Measurements from ENCODE around the gene BRINP2.

BRINP2 gene

DNA sequence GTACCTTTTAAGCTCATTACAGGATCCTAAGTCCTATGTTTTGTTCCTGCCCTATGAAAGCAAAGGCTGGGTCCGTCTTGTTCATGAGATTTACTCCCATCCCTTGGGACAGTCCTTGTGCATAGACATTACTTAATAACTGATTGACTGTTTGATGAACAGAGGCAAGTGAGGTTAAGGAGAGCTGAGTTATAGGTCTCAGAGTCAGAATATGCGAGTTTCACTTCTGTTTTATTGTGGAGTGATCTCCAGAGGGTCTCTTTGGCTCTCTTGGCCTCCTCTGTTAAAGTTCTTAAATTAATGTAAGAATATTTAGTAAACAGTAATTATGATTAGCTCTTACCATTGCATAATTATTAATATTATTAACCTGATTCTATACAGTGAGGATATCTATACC is 52.6 kb downstream of the BRINP2 start:
- no peak for DNase-seq (ENCODE audit: low read depth in 1 of 2, low spot score in 1 of 2)
- Histone ChIP-seq H3K27me3 (ENCODE audit: insufficient read depth, poor library complexity, severe bottlenecking) (no peaks in the 10 kb centered on the region), H3K27ac (replicated peaks) (no peak overlapping the region), H3K4me3 (replicated peaks; ENCODE audit: insufficient read depth, low read length) (no peak overlapping the region)
- TF ChIP-seq SPI1 (IDR thresholded peaks at IDR 0.05; ENCODE audit: borderline replicate concordance, low read depth): no peak
- TF ChIP-seq, protein P1, sequence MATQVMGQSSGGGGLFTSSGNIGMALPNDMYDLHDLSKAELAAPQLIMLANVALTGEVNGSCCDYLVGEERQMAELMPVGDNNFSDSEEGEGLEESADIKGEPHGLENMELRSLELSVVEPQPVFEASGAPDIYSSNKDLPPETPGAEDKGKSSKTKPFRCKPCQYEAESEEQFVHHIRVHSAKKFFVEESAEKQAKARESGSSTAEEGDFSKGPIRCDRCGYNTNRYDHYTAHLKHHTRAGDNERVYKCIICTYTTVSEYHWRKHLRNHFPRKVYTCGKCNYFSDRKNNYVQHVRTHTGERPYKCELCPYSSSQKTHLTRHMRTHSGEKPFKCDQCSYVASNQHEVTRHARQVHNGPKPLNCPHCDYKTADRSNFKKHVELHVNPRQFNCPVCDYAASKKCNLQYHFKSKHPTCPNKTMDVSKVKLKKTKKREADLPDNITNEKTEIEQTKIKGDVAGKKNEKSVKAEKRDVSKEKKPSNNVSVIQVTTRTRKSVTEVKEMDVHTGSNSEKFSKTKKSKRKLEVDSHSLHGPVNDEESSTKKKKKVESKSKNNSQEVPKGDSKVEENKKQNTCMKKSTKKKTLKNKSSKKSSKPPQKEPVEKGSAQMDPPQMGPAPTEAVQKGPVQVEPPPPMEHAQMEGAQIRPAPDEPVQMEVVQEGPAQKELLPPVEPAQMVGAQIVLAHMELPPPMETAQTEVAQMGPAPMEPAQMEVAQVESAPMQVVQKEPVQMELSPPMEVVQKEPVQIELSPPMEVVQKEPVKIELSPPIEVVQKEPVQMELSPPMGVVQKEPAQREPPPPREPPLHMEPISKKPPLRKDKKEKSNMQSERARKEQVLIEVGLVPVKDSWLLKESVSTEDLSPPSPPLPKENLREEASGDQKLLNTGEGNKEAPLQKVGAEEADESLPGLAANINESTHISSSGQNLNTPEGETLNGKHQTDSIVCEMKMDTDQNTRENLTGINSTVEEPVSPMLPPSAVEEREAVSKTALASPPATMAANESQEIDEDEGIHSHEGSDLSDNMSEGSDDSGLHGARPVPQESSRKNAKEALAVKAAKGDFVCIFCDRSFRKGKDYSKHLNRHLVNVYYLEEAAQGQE (IDR thresholded peaks at IDR 0.05; ENCODE audit: insufficient replicate concordance, low read depth): no peak

- Histone ChIP-seq H3K4me3 (replicated peaks; ENCODE audit: insufficient read depth, low read length) (no peak overlapping the region), H3K27ac (replicated peaks) (no peak overlapping the region), H3K27me3 (ENCODE audit: insufficient read depth, poor library complexity, severe bottlenecking) (no peaks in the 10 kb centered on the region)
- TF ChIP-seq GABPA (IDR thresholded peaks at IDR 0.05; ENCODE audit: low read depth): no peak
- TF ChIP-seq POLR2AphosphoS5 (IDR thresholded peaks at IDR 0.05; ENCODE audit: low read depth): no peak
- TF ChIP-seq SPI1 (IDR thresholded peaks at IDR 0.05; ENCODE audit: borderline replicate concordance, low read depth): no peak
- TF ChIP-seq, protein P1 (IDR thresholded peaks at IDR 0.05; ENCODE audit: insufficient replicate concordance, low read depth): no peak
- no peak for TF ChIP-seq CTCF (IDR thresholded peaks at IDR 0.05; ENCODE audit: insufficient read depth, low read length)
- DNase-seq (ENCODE audit: low read depth in 1 of 2, low spot score in 1 of 2): no peak
These were observed 57.4 kb downstream of the BRINP2 start for GRCh38 chr1:177227978-177228692.

DNA sequence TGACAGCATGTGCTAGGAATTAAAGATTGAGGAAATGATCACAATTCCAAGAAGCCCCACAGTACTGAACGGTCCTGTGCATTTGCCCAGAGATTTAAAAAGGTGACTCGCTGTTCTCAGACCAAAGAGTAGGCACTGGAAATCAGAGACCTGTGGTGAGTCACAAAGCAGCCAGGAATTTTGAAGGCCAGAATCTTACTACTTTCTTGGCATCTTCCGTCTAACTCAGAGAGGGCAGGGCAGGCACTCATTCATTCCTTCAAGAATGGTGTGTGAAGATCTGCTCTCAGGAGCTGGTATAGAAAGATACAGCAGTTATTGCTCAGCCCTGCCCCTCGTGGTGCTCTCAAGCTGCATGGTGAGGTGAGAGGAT is 57.9 kb downstream of the BRINP2 start:
- Histone ChIP-seq H3K4me3 (replicated peaks; ENCODE audit: insufficient read depth, low read length) (no peak overlapping the region), H3K27me3 (ENCODE audit: insufficient read depth, poor library complexity, severe bottlenecking) (no peaks in the 10 kb centered on the region), H3K27ac (replicated peaks) (no peak overlapping the region)
- TF ChIP-seq, protein P1 (IDR thresholded peaks at IDR 0.05; ENCODE audit: insufficient replicate concordance, low read depth): no peak
- TF ChIP-seq POLR2AphosphoS5 (IDR thresholded peaks at IDR 0.05; ENCODE audit: low read depth) (no peak), GABPA (IDR thresholded peaks at IDR 0.05; ENCODE audit: low read depth) (no peak), SPI1 (IDR thresholded peaks at IDR 0.05; ENCODE audit: borderline replicate concordance, low read depth) (no peak), CTCF (IDR thresholded peaks at IDR 0.05; ENCODE audit: insufficient read depth, low read length) (no peak)
- DNase-seq (ENCODE audit: low read depth in 1 of 2, low spot score in 1 of 2): no peak

Measured in HL-60 (cell line).